Cardiac muscle cell (in vitro differentiated cells and primary cell): ENCODE data around the gene CABLES2. TPM values are rescaled to one million over a fixed set of nuclear protein-coding genes. Genes with fewer than 3 reads are reported as not detected.

Source experiments
- DNase-seq, 2 donors: peaks; one replicate each; pipeline versions ENCODE4 v3.0.0 to v3.0.0-alpha.2; 2010 to 2017; ENCODE audit warnings: low read depth in 1 of 2, low spot score in 1 of 2
- H3K27ac ChIP-seq: fragments of 200-600 bp; sonication (generic); 2 replicates; pipeline ENCODE4 v1.5.1; 2016
- H3K27me3 ChIP-seq: fragments of 200-600 bp; sonication (generic); 2 replicates; pipeline ENCODE4 v1.6.0; 2016; ENCODE audit warnings: control low read depth
- H3K36me3 ChIP-seq: fragments of 200-600 bp; sonication (generic); 2 replicates; pipeline ENCODE4 v1.5.1; 2016; ENCODE audit warnings: control low read depth
- H3K4me1 ChIP-seq: fragments of 200-600 bp; sonication (generic); 2 replicates; pipeline ENCODE4 v1.8.1; 2017; ENCODE audit warnings: low read depth, mild to moderate bottlenecking, mixed run types
- H3K4me3 ChIP-seq: fragments of 200-600 bp; sonication (generic); 2 replicates; pipeline ENCODE4 v1.5.1; 2016; ENCODE audit warnings: mild to moderate bottlenecking
- H3K9me3 ChIP-seq: fragments of 200-600 bp; sonication (generic); 2 replicates; pipeline ENCODE4 v1.5.1; 2017; ENCODE audit warnings: low read depth, mild to moderate bottlenecking, control low read depth
- polyA plus RNA-seq: library from polyadenylated mRNA; unstranded; fragments of >200 nt; fragmentation: Nextera tagmentation; extraction: Ambion mirVana; gene quantifications from 2 replicates; pipeline ENCODE4 v1.2.1, GENCODE V29; 2016
- total RNA-seq: library from RNA; depleted of rRNA; stranded (reverse); fragments of >200 nt; gene quantifications from 2 replicates; pipeline ENCODE4 v1.2.3, GENCODE V29; 2016
- TF ChIP-seq, protein P1 (sequence below): IDR thresholded peaks from 2 replicates; pipeline ENCODE4 v1.5.1; 2012; ENCODE audit warnings: low read depth, mild to moderate bottlenecking, low read length

The CABLES2 gene
- total and polyA plus RNA-seq, 2 experiments from 2014 or later: 17.9 to 21.4 TPM

DNA sequence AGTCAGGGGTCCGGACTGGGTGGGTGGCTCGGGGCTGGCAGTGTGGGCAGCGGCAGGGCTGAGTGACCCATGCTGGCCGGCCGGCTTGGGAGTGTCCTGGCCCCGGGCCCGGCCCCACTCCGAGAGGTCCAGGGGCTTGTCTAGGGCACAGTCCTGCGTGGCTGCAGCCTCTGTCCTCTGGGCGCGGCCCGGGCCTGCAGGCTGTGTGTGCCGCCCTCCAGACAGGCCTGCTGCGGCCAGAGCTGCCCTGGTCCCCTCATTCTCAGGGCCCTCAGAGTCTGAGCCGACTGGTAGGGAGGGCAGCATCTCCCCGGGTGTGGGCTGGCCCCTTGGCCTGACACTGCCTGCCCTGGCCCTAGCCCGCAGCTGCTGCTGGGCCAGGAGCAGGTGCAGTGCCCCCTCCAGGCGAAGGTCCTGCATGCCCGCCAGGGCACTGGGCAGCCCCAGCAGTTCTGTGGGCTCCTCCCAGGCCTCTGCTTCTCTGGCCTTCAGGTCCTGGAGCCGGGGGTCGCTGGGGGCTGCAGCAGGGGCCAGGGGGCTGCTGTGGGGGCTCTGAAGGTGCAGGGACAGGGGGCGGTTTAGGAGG is 6.9 kb upstream of the CABLES2 start:
- Histone ChIP-seq H3K4me1 (peaks cover 11% of the 10 kb centered on the region), H3K27me3 (no peaks in the 10 kb centered on the region), H3K27ac (no peak overlapping the region), H3K36me3 (no peaks in the 10 kb centered on the region), H3K4me3 (no peak overlapping the region), H3K9me3 (no peaks in the 10 kb centered on the region)
- TF ChIP-seq, protein P1, sequence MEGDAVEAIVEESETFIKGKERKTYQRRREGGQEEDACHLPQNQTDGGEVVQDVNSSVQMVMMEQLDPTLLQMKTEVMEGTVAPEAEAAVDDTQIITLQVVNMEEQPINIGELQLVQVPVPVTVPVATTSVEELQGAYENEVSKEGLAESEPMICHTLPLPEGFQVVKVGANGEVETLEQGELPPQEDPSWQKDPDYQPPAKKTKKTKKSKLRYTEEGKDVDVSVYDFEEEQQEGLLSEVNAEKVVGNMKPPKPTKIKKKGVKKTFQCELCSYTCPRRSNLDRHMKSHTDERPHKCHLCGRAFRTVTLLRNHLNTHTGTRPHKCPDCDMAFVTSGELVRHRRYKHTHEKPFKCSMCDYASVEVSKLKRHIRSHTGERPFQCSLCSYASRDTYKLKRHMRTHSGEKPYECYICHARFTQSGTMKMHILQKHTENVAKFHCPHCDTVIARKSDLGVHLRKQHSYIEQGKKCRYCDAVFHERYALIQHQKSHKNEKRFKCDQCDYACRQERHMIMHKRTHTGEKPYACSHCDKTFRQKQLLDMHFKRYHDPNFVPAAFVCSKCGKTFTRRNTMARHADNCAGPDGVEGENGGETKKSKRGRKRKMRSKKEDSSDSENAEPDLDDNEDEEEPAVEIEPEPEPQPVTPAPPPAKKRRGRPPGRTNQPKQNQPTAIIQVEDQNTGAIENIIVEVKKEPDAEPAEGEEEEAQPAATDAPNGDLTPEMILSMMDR: peak; percentile 5
- no peak for DNase-seq

DNA sequence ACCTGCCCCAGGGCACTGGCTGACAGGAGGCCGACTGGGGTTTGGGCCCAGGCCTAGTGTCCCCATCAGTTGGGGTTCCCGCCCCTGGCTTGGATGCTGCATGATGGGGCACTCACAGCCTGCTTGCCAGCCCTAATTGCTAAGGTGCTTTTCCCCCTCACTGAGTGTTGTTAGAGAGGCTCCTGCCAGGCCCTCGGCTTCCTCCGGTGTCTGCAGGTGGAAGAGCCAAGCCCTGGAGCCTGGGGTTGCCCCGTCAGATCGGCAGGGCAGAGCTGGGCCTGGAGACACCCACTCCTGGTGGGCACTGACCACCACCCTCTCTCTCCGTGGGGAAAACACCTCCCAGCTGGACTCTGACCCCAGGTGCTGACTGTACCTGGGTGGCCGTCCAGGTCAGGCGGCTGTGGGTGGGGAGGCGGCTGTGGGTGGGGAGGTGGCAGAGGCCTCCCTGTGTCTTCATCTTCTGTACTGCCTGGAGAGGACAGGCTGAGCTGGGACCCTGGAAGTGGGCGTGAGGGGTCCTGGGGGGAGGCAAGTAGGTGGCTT is 6.0 kb upstream of the CABLES2 start:
- Histone ChIP-seq H3K27me3 (no peaks in the 10 kb centered on the region), H3K9me3 (no peaks in the 10 kb centered on the region), H3K27ac (no peak overlapping the region), H3K4me3 (no peak overlapping the region), H3K36me3 (no peaks in the 10 kb centered on the region), H3K4me1 (peaks cover 11% of the 10 kb centered on the region)
- TF ChIP-seq, protein P1: no peak
- no peak for DNase-seq

DNA sequence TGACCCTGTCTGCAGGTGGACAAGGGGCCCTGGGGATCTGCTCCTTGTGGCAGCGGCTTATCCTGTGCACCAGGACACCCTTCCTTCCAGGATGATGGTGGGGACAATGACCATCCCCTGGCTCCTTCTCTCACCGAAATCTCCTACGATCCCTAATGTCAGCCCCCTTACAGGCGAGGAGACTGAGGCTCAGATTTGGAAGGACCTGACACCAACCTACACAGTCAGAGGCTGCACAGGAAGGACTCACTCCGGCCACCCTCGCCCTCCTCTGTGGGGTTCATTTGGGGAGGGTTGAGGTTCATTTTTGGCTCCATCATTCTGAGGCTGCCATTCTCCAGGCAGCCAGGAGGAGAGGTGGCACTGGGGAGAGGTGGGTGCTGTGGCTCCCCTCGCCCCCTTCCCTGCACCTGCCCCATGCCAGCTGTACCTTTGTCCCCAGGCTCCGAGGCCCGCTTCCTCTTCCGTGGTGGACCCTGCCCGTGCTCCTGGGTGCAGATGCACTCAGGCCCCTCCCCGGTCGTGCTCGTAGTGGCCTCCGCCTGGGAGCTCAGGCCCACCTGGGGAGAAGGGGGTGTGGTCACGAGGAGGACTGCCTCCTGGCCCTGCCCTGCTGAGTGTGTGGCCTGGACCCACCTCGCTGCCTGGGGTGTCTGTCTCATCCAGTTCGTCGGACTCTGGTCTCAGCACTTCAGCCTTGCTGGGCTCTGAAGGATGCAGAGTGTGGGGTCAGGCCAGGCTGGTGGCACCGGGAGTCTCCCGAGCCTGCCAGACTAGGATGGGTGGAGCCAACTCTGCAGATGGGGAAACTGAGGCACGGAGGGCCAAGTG is 5.3 kb upstream of the CABLES2 start:
- no peaks in the 10 kb centered on the region for H3K27me3 ChIP-seq
- no peak for DNase-seq
- TF ChIP-seq, protein P1: no peak
- no peak overlapping the region for H3K4me3 ChIP-seq
- H3K9me3 ChIP-seq: no peaks in the 10 kb centered on the region
- no peak overlapping the region for H3K27ac ChIP-seq
- H3K36me3 ChIP-seq: no peaks in the 10 kb centered on the region
- peaks cover 16% of the 10 kb centered on the region for H3K4me1 ChIP-seq

DNA sequence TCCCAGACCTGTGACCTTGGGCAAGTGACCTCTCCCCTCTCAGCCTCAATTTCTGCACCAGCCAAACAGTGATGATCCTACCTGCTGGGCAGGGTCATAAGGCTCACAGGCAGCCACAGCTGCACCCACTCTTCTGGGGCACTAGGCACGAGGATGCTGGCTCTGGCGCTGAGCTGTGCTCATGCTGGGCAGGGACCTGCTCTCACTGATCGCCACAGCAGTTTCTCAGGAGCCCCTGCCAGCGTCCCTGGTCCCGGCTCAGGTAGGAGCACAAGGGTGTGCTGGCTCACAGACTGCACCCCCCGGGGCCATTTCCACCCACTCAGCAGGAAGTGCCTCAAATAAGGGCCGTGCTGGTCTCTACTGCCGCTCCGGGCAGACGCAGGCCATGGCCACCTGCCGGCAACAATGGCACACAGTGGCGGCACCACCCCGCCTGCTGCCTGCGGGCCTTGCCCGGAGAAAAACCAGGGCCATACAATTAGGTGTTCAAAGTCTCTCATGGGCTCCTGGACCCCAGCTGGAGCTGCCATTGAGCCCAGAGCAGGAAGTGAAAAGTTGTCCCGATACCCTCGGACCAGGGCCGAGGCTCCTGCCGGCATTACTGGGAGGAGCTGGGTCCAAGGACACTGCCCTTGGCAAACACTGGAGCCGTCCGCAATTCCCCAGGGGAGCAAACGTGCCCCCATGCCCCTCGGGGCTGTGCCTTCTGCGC is 4.6 kb upstream of the CABLES2 start:
- no peak overlapping the region for H3K4me3 ChIP-seq
- H3K27ac ChIP-seq: no peak overlapping the region
- no peaks in the 10 kb centered on the region for H3K27me3 ChIP-seq
- no peak for DNase-seq
- H3K4me1 ChIP-seq: peaks cover 17% of the 10 kb centered on the region
- H3K36me3 ChIP-seq: no peaks in the 10 kb centered on the region
- H3K9me3 ChIP-seq: no peaks in the 10 kb centered on the region
- TF ChIP-seq, protein P1: no peak

DNA sequence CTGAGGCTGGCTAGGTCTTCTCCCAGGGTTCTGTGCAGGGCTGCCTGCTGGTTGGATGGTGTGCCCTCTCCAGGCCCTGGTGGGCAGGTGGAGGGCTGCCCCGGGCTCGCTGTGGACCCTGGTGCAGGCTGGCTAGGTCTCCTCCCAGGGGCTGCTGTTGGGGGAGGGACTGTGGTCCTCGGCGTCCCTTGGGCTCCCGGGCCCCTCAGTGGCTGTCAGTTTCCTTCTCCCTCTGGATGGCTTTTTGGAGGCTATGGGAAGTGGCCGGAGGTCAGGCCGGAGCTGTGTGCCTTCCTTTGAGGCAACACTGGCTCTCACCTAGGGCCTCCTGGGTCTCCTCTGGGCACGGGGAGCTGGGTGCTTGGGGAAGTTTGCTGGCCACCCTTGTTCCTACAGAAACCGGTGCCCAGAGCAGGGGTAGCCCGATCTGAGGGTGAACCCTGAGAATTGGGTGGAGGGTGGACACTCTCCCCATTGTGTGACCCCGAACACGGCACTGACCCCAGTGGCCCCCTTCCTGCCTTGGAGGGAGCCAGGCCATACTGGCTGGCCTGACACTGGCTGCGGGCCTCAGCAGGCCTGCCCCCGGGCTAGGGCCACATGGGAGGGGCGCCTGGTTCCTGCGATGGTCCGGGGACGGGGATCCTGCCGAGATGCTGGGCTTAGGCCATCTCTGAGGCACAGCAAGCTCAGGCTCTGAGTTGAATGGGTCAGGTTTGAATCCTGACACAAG is 3.8 kb upstream of the CABLES2 start:
- Histone ChIP-seq H3K4me3 (no peak overlapping the region), H3K27ac (no peak overlapping the region), H3K4me1 (peaks cover 22% of the 10 kb centered on the region), H3K27me3 (no peaks in the 10 kb centered on the region), H3K9me3 (no peaks in the 10 kb centered on the region), H3K36me3 (no peaks in the 10 kb centered on the region)
- no peak for DNase-seq
- TF ChIP-seq, protein P1: no peak
